ENCODE measurements around the gene PARP2. TPM values are rescaled to one million over a fixed set of nuclear protein-coding genes. Genes with fewer than 3 reads are reported as not detected.

PARP2 gene
- total and polyA plus RNA-seq, 2 of the 8 experiments (the other 6 are each of a cell fraction or from before 2014, with no cell fraction given) = 27.7 to 41.7 TPM

- H3K14ac ChIP-seq (ENCODE audit: insufficient read length) = no peak overlapping the region
- no peak for TF ChIP-seq NRF1 (IDR thresholded peaks at IDR 0.05; ENCODE audit: low read depth, low read length)
- H2BK12ac ChIP-seq (ENCODE audit: low read depth, low read length) = no peak overlapping the region
- no peaks in the 10 kb centered on the region for H3K9me3 ChIP-seq (ENCODE audit: insufficient read depth in 2 of 2, low read depth in 1 of 2, low read length in 1 of 2)
- no peak overlapping the region for H3K23ac ChIP-seq (ENCODE audit: insufficient read length)
- DNase-seq (ENCODE audit: low read depth in 1 of 2, low spot score in 2 of 2) (no peak), FAIRE-seq (no peak)
- no peak overlapping the region for H3K18ac ChIP-seq (ENCODE audit: extremely low read depth, low read length)
- no peak overlapping the region for H3K27ac ChIP-seq (ENCODE audit: low read depth, low read length)
- H3K9ac ChIP-seq (replicated peaks in 1 of 4; ENCODE audit: extremely low read depth in 1 of 4, low read depth in 3 of 4, low read length in 3 of 4) = no peak overlapping the region
- no peak overlapping the region for H4K8ac ChIP-seq (ENCODE audit: extremely low read depth, insufficient read depth, low read length)
- no peak overlapping the region for H3K4me3 ChIP-seq (ENCODE audit: extremely low read depth in 1 of 4, insufficient read depth in 2 of 4, low read depth in 3 of 4, low read length in 4 of 4)
- peaks cover 3 to 23% (median 15%) of the 10 kb centered on the region in 4 experiments; a peak in 6 of 8 replicates for H3K36me3 ChIP-seq (ENCODE audit: control insufficient read depth in 2 of 4, insufficient read depth in 4 of 4, low read length in 3 of 4)
- H2AFZ ChIP-seq (ENCODE audit: low read length) = no peak overlapping the region
- no peak overlapping the region for H4K91ac ChIP-seq (replicated peaks; ENCODE audit: insufficient read length, low read length)
- no peak overlapping the region for H2BK15ac ChIP-seq (ENCODE audit: low read length)
- H3K56ac ChIP-seq (replicated peaks; ENCODE audit: insufficient read length, low read depth, low read length) = no peak overlapping the region
- CTCF ChIA-PET (ENCODE audit: partially characterized antibody) = no interaction called here
- H3K4me1 ChIP-seq (replicated peaks in 1 of 4; ENCODE audit: control insufficient read depth in 3 of 4, insufficient read depth in 4 of 4, low read length in 3 of 4) = no peaks in the 10 kb centered on the region
- H4K5ac ChIP-seq (ENCODE audit: insufficient read length, low read depth, low read length) = no peak overlapping the region
- H2BK120ac ChIP-seq (replicated peaks; ENCODE audit: low read depth, low read length) = no peak overlapping the region
- H3K79me2 ChIP-seq (ENCODE audit: control insufficient read depth in 1 of 2, insufficient read depth in 2 of 2, low read length in 2 of 2) = no peaks in the 10 kb centered on the region
- POLR2A ChIA-PET (ENCODE audit: partially characterized antibody) = no interaction called here
- H3K27me3 ChIP-seq (replicated peaks in 1 of 4; ENCODE audit: control insufficient read depth in 3 of 4, extremely low read depth in 1 of 4, insufficient read depth in 3 of 4, low read length in 3 of 4) = no peaks in the 10 kb centered on the region
- H2BK20ac ChIP-seq (ENCODE audit: low read length) = no peak overlapping the region
- no peaks in the 10 kb centered on the region for H3K79me1 ChIP-seq (ENCODE audit: low read depth, low read length)
- H3K23me2 ChIP-seq (ENCODE audit: low read depth, low read length) = no peaks in the 10 kb centered on the region
- no peak overlapping the region for H2BK5ac ChIP-seq (ENCODE audit: low read depth, low read length)
- H3K4ac ChIP-seq (replicated peaks; ENCODE audit: insufficient read length, low read depth, low read length) = no peak overlapping the region
- no peak overlapping the region for H2AK5ac ChIP-seq (ENCODE audit: low read depth, low read length)
- peaks cover 2 to 3% of the 10 kb centered on the region in 2 experiments for H4K20me1 ChIP-seq (replicated peaks in 1 of 2; ENCODE audit: control insufficient read depth in 1 of 2, insufficient read depth in 2 of 2, low read length in 2 of 2)
- H3K4me2 ChIP-seq (ENCODE audit: insufficient read depth in 1 of 2, low read depth in 2 of 2, low read length in 2 of 2) = no peak overlapping the region
- 82% methylated on average over 6 of the region's 6 CpGs; no CpG with 5 or more reads in 1 of the 2 experiments for WGBS, 2 experiments (ENCODE audit: extremely low coverage in 1 of 2, insufficient coverage in 1 of 2, insufficient read length in 1 of 2, insufficient replicate concordance in 2 of 2, low coverage in 1 of 2, low lambda C conversion rate in 2 of 2, missing lambda C conversion rate in 1 of 2)
These were observed 37.2 kb downstream of the PARP2 start for GRCh38 chr14:20380681-20381080.

All from H1 (cell line).